Upper lobe of left lung (tissue), 4 donors: ENCODE results near the gene SLC25A41.

Source experiments
- CTCF ChIP-seq, 6 experiments: fragments of 450-650 bp in 4 of 6; fragments of 200-600 bp in 2 of 6; sonication (generic) in 2 of 6; IDR thresholded peaks; one replicate each; pipeline ENCODE4 v1.5.1; 2016 to 2019; ENCODE audit warnings: antibody characterized with exemption in 6 of 6
- POLR2A ChIP-seq, 4 donors: fragments of 450-650 bp; IDR thresholded peaks; one replicate each; pipeline ENCODE4 v1.5.1; 2016 to 2017; ENCODE audit warnings: antibody characterized with exemption in 4 of 4, mild to moderate bottlenecking in 2 of 4
- POLR2AphosphoS5 ChIP-seq, 2 donors: sonication (generic); formaldehyde crosslinking; IDR thresholded peaks; one replicate each; pipeline ENCODE4 v1.5.1; 2017; ENCODE audit warnings: antibody characterized with exemption in 2 of 2

GRCh38 chr19:6409346-6409745 lies 24.2 kb downstream of the SLC25A41 start:
- no peak for TF ChIP-seq CTCF (IDR thresholded peaks at IDR 0.05)
- no peak for TF ChIP-seq POLR2A (IDR thresholded peaks at IDR 0.05)
- TF ChIP-seq POLR2AphosphoS5 (IDR thresholded peaks at IDR 0.05), result no peak
